ENCODE results near the gene OR5D16.
"Not testable (repeated sequence)": the region's sequence is repeated elsewhere in the genome, so short reads cannot be mapped to it uniquely, and the experiment has no call there.

The OR5D16 gene

DNA sequence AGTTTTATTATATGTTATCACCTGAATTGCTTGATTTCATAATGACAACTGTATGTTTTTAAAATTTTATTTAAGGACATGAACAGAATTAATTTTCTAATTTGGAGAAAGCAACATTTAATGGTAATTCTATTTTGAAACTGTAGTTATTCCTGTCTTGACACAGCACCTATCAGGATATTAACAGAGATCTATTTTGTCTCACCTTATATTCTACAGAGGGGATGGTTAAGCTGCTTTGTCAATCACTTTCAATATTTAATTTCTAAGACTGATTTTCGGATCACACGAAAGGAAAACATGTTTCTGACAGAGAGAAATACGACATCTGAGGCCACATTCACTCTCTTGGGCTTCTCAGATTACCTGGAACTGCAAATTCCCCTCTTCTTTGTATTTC is at the start of gene OR5D16:
Gene OR5D16 (plus strand): TSS at position 301 of the 400 bp plus-strand sequence. CDS start 0 bp downstream, at position 301.
- no peak for DNase-seq

- no peak for DNase-seq
These were observed 46.9 kb upstream of the OR5D16 start for GRCh38 chr11:55791606-55792005.

- no peak for DNase-seq
These were observed 45.2 kb upstream of the OR5D16 start for GRCh38 chr11:55793321-55793720.

- DNase-seq, result no peak
These were observed 43.3 kb upstream of the OR5D16 start, which contains the start of gene OR5D14 for GRCh38 chr11:55795256-55795655. Gene OR5D14 (plus strand): TSS chr11:55795556. CDS start chr11:55795556, 0 bp downstream.

- DNase-seq, result no peak
These were observed 32.3 kb upstream of the OR5D16 start for GRCh38 chr11:55806248-55806647.

- DNase-seq, result no peak
These were observed 27.5 kb upstream of the OR5D16 start, which contains the start of gene OR5L1 for GRCh38 chr11:55811067-55811466. Gene OR5L1 (plus strand): TSS chr11:55811367. CDS start chr11:55811467, 100 bp downstream.

- no peak for DNase-seq
These were observed 19.2 kb upstream of the OR5D16 start, which contains the start of gene OR5D18 for GRCh38 chr11:55819330-55819729. Gene OR5D18 (plus strand): TSS chr11:55819630. CDS start chr11:55819630, 0 bp downstream.

DNA sequence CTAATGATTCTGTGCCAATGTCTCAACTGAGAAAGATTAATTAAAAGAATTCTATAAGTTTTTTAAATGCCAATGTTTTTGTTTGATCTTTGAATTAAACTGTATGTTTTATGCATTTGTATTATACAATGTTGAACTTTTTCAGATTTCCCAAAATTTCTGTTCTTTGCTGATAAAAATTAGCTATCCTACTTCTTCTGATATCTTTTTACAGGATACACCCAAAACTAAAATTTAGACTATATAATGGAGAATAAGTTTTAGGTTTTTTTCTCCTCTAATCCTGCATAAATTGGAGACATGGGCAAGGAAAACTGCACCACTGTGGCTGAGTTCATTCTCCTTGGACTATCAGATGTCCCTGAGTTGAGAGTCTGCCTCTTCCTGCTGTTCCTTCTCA is 11.6 kb upstream of the OR5D16 start, which contains the start of gene OR5L2:
Gene OR5L2 (plus strand): TSS at position 301 of the 400 bp plus-strand sequence. CDS start 0 bp downstream, at position 301.
- DNase-seq, result no peak

DNA sequence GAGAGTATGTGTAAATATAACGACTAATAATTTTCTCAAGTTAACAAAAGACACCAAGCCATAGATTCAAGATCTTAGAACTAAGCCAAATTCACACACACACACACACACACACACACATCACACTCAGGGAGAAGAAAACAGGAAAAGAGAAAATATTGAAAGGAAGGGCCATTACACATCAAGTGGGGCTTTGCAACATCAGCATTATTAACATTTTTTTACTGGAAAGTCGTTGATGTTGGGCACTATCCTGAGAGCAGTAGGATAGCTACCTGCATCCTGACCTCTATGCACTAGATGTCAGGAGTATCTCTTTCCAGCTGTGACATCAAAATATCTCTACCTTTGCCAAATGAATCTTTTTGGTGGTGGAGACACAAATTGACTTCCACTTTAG is 8.9 kb downstream of the OR5D16 start:
- no peak for DNase-seq

- no peak for DNase-seq
These were observed 10.5 kb downstream of the OR5D16 start for GRCh38 chr11:55849037-55849436.

GRCh38 chr11:55852141-55852540 is 13.6 kb downstream of the OR5D16 start:
- no peak for DNase-seq

DNA sequence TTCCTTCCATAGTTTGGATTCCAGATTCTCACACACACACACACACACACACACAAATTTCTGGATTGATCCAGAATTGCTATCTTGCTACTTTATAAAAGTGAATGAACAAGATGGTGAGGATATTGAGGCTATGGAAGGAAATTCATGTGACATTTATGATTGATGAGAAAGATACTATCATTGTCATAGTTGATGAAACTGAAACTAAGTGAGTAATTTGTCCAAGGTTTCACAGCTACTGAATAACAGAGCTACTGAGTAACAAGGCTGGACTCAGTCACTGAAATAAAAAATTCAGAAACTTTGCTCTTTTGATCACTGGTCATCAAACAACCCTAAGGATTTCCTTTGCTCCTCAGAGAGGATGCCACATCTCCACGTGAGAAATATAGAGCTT is 16.2 kb downstream of the OR5D16 start:
- DNase-seq, result no peak

GRCh38 chr11:55867354-55867753 is 28.8 kb downstream of the OR5D16 start:
- DNase-seq, result not testable (repeated sequence)

DNA sequence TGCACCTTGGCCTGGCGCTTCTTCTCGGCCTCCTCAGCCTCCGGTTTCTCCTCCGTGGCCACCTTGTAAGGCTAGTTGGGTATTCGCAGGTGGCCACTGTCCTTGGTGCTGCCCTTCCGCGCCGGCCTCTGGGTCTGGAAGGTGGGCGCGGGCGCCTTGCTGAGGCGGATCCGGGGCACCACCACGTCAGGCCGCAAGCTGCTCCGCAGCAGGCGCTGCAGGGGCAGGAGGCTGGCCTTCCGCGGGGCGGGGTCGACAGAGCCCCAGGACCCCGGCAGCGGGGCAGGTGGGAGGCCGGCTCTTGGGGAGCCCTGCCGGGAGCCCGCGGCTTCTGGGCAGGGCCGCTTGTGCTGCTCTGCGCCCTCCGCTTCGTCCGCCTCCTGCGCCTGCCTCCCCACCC is 34.2 kb downstream of the OR5D16 start:
- not testable (repeated sequence) for DNase-seq

DNA sequence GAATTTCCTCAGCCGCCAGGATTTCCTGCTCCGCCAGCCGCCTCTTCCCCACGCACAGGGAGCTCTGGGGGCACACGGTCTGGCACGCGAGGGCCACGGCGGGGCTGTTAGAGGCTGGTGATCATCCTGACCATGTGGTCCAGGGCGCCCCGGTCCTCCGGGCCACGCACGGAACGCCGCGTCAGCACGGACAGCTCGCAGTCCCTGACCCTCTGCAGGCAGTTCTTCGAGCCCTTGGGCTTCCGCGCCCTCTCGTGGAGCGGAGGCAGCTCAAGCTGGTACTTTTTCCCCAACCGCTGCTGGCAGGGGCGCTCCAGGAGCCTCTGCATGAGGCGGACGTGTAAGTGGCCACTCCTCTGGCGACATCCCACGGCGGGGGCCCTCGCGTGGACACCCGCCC is 34.6 kb downstream of the OR5D16 start:
- DNase-seq, result not testable (repeated sequence)

GRCh38 chr11:55882997-55883396 is 44.4 kb downstream of the OR5D16 start, which contains the start of gene TRIM51:
Gene TRIM51 (plus strand): TSS chr11:55883297. CDS start chr11:55885429, 2,132 bp downstream.
- DNase-seq, result not testable (repeated sequence)

DNA sequence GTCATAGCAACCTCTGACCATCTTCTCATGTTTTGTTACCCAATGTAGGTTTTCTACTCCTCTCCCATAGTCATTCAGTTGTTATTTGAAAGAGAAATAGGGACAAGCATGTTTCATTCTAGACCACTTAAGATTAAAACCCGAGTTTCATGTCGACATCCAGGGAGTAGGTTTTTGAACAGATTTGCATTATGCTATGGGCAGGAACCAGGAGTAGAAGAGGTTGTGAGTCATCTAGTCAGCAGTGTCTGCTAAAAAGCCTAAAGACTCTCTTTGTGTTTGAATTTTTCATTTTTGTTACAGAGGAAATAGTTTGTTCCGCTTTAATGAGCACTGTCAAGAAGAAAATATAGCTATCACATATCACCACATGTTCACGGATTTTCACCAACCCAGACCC is 46.4 kb downstream of the OR5D16 start:
- not testable (repeated sequence) for DNase-seq

- not testable (repeated sequence) for DNase-seq
These were observed 46.9 kb downstream of the OR5D16 start for GRCh38 chr11:55885481-55885880.
